HG03196 (cell line): ENCODE measurements around the gene PGBD2.
"Not testable (repeated sequence)": the region's sequence is repeated elsewhere in the genome, so short reads cannot be mapped to it uniquely, and the experiment has no call there.

Source experiments
- ATAC-seq: cut with Tn5 transposase; IDR thresholded peaks from one replicate; pipeline ENCODE4 v1.9.1; 2021; ENCODE audit not compliant: unreplicated experiment

The PGBD2 gene

DNA sequence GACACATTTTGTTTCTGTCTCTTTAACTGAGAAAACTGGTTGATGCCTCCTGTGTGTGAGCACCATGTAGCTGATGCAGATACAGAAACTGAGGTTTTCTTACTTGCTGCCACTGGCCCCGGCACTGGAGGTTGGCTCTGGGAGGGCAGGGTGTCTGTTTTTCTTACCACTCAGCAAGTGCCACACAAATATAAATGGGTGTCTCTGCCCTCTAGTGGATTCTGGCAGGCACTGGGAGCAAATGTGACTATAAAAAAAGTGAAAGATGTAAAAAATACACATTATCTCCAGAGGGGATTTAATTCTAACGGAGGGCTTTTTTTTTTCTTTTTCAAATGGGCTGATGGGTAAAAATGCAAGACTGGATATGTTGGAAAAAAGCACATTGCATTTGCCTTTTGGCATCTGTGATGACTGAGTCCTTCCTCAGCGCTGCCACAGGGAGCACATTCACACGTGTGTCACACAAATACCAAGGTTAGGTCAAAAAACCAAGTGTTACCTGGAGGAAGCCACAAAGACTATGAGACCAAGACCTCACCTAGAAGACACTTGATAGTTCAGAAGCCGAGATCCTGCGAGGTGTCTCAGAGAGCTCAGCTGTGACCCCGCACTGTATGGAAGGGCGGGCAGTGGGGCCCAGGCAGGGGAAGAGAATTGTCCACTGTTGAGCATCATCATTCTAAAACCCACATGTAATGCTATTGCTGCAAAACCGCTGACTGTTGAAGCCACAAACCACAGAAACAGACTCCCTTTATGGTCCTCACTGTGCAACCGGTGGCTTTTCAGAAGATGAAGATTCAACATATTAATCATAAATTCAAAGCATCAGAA, 18.9 kb downstream of the PGBD2 start:
- peak; percentile 95 for ATAC-seq

DNA sequence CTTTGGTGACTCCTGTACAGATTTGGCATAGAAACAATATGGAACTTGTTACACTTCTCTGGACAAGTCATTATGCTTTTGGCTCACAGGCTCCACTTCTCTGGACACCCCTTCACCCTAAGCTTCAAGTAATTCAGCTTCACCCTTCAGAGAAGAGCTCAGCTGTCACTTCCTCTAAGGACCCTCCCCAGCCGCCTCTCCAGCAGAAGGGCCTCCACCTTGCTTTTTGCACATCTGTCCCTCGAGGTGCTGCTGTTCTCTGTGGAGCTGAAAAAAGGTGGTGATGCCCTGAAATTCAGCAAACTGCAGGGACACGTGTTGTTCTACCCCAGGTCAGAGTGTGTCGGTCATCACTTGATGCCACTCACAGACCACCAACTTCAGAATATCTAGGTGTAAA, 19.8 kb downstream of the PGBD2 start:
- ATAC-seq, result not testable (repeated sequence)

DNA sequence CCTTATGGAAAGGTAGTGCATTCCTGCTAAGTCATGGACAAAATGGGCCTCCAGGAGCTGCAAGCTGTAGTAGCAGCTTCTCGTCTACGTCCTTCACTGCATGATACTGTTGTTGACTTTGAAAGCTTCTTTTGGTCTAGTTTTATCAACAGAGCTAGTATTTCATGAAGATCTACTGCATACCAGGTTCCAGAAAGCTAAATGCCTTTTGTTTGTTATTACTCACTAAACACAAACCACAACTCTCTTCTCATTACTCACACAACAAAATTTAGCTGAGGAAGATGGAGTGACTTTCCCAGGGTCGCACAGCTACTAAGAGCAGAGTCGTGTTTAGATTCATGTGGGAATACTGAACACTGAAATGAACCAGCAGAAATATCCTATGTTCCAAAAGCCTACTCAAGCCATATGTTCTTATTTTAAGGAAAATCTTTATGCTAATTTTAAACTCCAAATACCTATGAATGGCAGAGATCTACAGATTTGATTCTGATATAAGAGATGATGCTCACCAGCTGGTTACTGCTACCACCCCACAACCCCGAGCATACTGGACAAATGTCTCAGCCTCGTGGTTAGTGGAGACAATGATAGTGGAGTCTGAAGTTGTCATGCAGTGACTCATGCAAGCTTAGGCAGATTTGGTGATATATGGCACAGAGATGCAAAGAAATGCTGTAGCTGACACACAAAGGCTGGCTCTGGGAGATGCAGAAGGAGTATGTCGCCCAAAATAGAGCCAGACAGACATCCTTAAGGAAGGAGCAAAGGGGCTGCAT, 20.6 kb downstream of the PGBD2 start:
- ATAC-seq, result no peak

DNA sequence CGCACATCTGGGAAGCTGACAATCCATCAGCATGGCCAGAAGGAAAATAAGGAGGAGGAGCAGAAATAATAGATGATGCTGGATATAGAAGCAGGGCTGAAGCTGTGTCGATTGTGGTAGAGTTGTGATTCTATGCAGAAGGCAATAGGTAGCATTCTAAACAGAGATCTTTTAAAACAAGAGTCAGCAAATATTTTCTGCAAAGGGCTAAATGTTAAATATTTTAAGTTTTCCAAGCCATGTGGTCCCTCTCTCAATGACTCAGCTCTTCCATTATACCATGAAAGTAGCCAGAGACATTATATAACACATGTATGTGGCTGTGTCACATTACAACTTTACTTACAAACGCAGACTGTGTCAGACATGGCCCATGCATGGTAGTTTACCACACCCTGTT, 21.2 kb downstream of the PGBD2 start:
- not testable (repeated sequence) for ATAC-seq

DNA sequence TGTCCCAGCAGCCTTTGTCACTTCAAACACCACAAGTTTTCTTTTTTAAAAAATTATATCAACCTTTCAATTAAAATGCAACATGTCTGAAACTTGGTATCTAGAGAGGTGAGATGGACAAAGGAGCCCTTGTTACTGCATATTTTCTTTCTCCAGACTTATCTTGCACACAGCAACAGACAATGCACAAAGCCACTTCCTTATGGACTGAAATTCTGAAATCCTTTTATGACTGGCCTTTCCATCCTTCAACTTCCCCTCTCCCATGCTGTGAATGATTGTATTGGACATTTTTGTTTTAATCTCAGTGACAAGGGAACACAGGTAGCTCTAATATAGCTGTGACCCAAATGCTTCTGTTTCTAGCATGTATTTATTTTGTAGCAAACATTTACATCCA, 22.1 kb downstream of the PGBD2 start:
- ATAC-seq, result not testable (repeated sequence)

DNA sequence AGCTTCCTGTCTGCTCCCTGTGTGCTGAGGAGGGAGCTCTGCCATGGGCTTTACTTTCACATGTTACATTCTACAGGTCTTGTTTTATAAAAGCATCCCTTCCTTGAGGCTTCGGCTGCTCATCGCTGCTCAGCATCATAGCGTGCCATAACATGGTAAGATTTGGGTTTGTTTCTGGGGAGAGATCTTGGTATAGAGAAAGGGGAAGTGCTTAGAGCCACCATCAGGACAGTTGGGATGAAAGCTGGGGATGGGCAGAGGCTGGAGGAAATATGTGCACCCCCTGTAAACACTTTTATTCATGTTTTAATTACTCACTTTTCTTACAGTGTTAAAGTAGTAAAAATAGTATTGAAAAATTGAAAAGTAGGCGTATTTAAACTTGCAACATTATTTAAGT, 24.0 kb downstream of the PGBD2 start:
- not testable (repeated sequence) for ATAC-seq

DNA sequence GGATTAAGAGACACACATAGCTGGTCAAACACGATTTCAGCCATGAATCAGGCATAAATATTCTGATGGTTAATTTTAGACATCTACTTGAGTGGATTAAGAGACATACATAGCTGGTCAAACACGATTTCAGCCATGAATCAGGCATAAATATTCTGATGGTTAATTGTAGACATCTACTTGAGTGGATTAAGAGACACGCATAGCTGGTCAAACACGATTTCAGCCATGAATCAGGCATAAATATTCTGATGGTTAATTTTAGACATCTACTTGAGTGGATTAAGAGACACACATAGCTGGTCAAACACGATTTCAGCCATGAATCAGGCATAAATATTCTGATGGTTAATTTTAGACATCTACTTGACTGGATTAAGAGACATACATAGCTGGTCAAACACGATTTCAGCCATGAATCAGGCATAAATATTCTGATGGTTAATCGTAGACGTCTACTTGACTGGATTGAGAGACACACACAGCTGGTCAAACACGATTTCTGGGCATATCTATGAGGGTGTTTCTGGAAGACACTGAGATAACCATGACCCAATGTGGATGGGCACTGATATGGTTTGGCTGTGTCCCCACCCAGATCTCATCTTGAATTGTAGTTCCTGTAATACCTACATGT, 32.3 kb downstream of the PGBD2 start:
- ATAC-seq, result not testable (repeated sequence)

DNA sequence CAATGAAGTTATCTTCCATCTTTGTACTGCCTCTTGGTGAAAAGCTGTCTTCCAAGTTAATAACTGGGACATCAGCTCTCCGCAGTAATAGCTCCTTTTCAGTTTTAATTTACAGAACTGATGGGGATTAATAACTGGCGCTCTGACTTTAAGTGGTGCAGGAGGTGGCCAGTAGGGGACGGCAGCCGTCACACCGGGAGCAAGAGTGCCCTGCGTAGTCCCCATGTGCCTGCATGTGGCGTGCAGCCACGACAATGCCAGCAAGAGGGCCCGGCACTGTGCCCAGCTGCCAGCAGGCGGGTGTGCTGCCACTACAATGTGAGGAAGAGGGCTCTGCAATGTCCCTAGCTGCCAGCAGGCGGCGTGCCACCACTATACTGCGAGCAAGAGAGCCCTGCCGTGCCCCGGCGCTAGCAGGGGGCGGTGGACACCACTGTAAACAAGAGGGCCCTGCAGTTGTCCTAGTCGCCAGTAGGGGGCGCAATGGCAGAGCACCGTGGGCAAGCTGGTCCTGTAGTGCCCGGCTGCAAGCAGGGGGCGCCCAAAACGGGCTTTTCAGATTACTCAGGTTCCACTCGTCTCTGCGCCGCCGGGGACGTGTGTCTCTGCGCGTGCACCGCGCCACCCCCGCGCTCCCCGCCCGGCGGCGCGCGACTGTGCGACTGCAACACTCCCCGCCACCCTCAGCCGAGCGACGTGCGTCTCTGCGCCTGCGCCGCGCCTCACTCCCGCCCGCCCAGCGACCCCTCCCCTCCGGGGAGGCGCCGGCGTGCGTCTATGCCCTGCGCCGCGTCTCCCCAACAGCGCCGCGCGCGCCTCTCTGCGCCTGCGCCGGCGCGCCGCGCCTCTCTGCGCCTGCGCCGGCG, 38.3 kb downstream of the PGBD2 start:
- not testable (repeated sequence) for ATAC-seq

DNA sequence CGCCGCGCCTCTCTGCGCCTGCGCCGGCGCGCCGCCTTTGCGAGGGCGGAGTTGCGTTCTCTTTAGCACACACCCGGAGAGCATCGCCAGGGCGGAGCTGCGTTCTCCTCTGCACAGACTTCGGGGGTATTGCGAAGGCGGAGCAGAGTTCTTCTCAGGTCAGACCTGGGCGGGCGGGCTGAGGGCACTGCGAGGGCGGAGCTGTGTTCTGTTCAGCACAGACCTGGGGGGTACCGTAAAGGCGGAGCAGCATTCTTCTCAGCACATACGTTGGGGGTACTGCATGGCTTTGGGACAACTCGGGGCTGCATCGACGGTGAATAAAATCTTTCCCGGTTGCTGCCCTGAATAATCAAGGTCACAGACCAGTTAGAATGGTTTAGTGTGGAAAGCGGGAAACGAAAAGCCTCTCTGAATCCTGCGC, 39.0 kb downstream of the PGBD2 start:
- ATAC-seq, result not testable (repeated sequence)

DNA sequence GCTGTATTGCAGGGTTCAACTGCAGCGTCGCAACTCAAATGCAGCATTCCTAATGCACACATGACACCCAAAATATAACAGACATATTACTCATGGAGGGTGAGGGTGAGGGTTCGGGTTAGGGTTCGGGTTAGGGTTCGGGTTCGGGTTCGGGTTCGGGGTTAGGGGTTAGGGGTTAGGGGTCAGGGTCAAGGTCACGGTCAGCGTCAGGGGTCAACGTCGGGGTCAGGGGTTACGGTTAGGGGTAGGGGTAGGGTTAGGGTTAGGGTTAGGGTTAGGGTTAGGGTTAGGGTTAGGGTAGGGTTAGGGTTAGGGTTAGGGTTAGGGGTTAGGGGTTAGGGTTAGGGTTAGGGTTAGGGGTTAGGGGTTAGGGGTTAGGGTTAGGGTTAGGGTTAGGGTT, 39.4 kb downstream of the PGBD2 start:
- not testable (repeated sequence) for ATAC-seq

DNA sequence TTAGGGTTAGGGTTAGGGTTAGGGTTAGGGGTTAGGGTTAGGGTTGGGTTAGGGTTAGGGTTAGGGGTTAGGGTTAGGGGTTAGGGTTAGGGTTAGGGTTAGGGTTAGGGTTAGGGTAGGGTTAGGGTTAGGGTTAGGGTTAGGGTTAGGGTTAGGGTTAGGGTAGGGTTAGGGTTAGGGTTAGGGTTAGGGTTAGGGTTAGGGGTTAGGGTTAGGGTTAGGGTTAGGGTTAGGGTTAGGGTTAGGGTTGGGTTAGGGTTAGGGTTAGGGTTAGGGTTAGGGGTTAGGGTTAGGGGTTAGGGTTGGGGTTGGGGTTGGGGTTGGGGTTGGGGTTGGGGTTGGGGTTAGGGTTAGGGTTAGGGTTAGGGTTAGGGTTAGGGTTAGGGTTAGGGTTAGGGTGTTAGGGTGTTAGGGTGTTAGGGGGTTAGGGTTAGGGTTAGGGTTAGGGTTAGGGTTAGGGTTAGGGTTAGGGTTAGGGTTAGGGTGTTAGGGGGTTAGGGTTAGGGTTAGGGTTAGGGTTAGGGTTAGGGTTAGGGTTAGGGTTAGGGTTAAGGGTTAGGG, 39.9 kb downstream of the PGBD2 start:
- ATAC-seq, result not testable (repeated sequence)
